Endothelial cell of umbilical vein (primary cell): Measurements from ENCODE around the gene CXADR. TPM values are rescaled to one million over a fixed set of nuclear protein-coding genes. Genes with fewer than 3 reads are reported as not detected.

Source experiments
- BruUV-seq: library from RNA; stranded (reverse); fragments of 400-500 nt; replicated peaks from 2 replicates; lab custom pipeline; 2021; lab: Mats Ljungman, UMichigan
- CTCF ChIA-PET: fragments of 300-600, 350-600 bp; sonication (Branson Sonifier 250); formaldehyde crosslinking; loops from one replicate; lab custom pipeline; 2021; ENCODE audit warnings: antibody characterized with exemption, inconsistent platforms; lab: Charles Lee
- POLR2A ChIA-PET: fragments of 300-600, 350-600 bp; sonication (Branson Sonifier 250); formaldehyde crosslinking; loops from one replicate; lab custom pipeline; 2021; ENCODE audit warnings: antibody characterized with exemption, inconsistent platforms; lab: Charles Lee
- DNase-seq: peaks from one replicate; pipeline ENCODE4 v3.0.0-alpha.2; 2011; ENCODE audit warnings: low read depth, low spot score
- FAIRE-seq: peaks from 2 replicates; lab custom pipeline; 2011; peaks lifted over from hg19 to GRCh38; lab: Jason Lieb, UNC
- H2AFZ ChIP-seq: 2 replicates; pipeline ENCODE4 v1.6.0; 2012; ENCODE audit warnings: low read depth, low read length, control low read depth, inconsistent platforms
- H3K27ac ChIP-seq: 2 replicates; pipeline ENCODE4 v1.5.1; 2011; ENCODE audit warnings: low read depth, mild to moderate bottlenecking, control low read depth, low read length, moderate library complexity; ENCODE audit not compliant: insufficient read depth
- H3K27me3 ChIP-seq, 2 experiments: 2 replicates each; pipeline versions ENCODE4 v1.6.0 to v1.6.1; 2011; ENCODE audit warnings: low read length in 2 of 2, mixed read lengths in 1 of 2; ENCODE audit not compliant: control insufficient read depth in 2 of 2, insufficient read depth in 2 of 2
- H3K36me3 ChIP-seq, 2 experiments: 2 replicates in 1 of 2; 3 replicates in 1 of 2; pipeline ENCODE4 v1.5.1; 2011; ENCODE audit warnings: low read length in 2 of 2, mild to moderate bottlenecking in 1 of 2, moderate library complexity in 1 of 2; ENCODE audit not compliant: control insufficient read depth in 2 of 2, insufficient read depth in 2 of 2; ENCODE audit errors: extremely low read depth in 1 of 2
- H3K4me1 ChIP-seq: 3 replicates; pipeline ENCODE4 v1.5.1; 2011; ENCODE audit warnings: mild to moderate bottlenecking, low read length; ENCODE audit not compliant: control insufficient read depth, insufficient read depth; ENCODE audit errors: extremely low read depth
- H3K4me2 ChIP-seq: 2 replicates; pipeline ENCODE4 v1.6.1; 2011; ENCODE audit warnings: low read length, control low read depth, mixed read lengths; ENCODE audit not compliant: insufficient read depth
- H3K4me3 ChIP-seq, 3 experiments: fragments of 200-600 bp in 1 of 3; sonication (generic), shearing (Covaris generic) in 1 of 3; replicated peaks in 1 of 3; 2 replicates each; pipeline ENCODE4 v1.5.1; 2011 to 2016; ENCODE audit warnings: control low read depth in 3 of 3, low read length in 3 of 3, mild to moderate bottlenecking in 2 of 3, inconsistent platforms in 1 of 3, low read depth in 1 of 3, moderate library complexity in 1 of 3; ENCODE audit not compliant: insufficient read depth in 1 of 3
- H3K79me2 ChIP-seq: 2 replicates; pipeline ENCODE4 v1.6.0; 2012; ENCODE audit warnings: low read length, inconsistent platforms; ENCODE audit not compliant: control insufficient read depth, insufficient read depth
- H3K9ac ChIP-seq: replicated peaks from 2 replicates; pipeline ENCODE3; 2011; ENCODE audit warnings: low read length, control low read depth; ENCODE audit not compliant: insufficient read depth; ENCODE audit errors: extremely low read depth
- H3K9me1 ChIP-seq: replicated peaks from 3 replicates; pipeline ENCODE4 v1.6.0; 2011; ENCODE audit warnings: mild to moderate bottlenecking, low read length; ENCODE audit not compliant: control insufficient read depth, insufficient read depth; ENCODE audit errors: extremely low read depth
- H3K9me3 ChIP-seq: replicated peaks from 2 replicates; pipeline ENCODE4 v1.5.1; 2012; ENCODE audit warnings: low read length, inconsistent platforms; ENCODE audit not compliant: control insufficient read depth, insufficient read depth
- H4K20me1 ChIP-seq: replicated peaks from 2 replicates; pipeline ENCODE3; 2011; ENCODE audit warnings: mild to moderate bottlenecking, low read length; ENCODE audit not compliant: control insufficient read depth, insufficient read depth; ENCODE audit errors: extremely low read depth
- FOS ChIP-seq: IDR thresholded peaks from 2 replicates; pipeline ENCODE4 v1.6.1; 2011; ENCODE audit warnings: mild to moderate bottlenecking, low read length, moderate library complexity, borderline replicate concordance; ENCODE audit not compliant: insufficient read depth
- GATA2 ChIP-seq: IDR thresholded peaks from 2 replicates; pipeline ENCODE4 v1.7.0; 2011; ENCODE audit warnings: low read depth, mild to moderate bottlenecking, moderate library complexity, mixed read lengths, low read length; ENCODE audit not compliant: insufficient read length, insufficient read depth
- JUN ChIP-seq: IDR thresholded peaks from 2 replicates; pipeline ENCODE4 v1.6.1; 2011; ENCODE audit warnings: borderline replicate concordance, low read depth; ENCODE audit not compliant: insufficient read length, insufficient read depth
- POLR2AphosphoS5 ChIP-seq: IDR thresholded peaks from 2 replicates; pipeline ENCODE4 v1.6.1; 2012; ENCODE audit warnings: low read depth, mild to moderate bottlenecking, control low read depth, low read length, moderate library complexity; ENCODE audit not compliant: insufficient read depth
- dilution Hi-C: fragments of 300-500 bp; cut with MboI; formaldehyde crosslinking; loops from one replicate; pipeline ENCODE4 v1.15.0; 2019; ENCODE audit warnings: low sequenced_read_pairs; ENCODE audit not compliant: extremely low pct_ligation_motif_present
- intact Hi-C: fragments of 100-400 bp; cut with micrococcal nuclease; formaldehyde crosslinking; loops from one replicate; pipeline ENCODE4 v1.10.0; 2022
- polyA plus RNA-seq, 4 experiments: library from polyadenylated mRNA; depleted of rRNA in 3 of 4; stranded (reverse) in 3 of 4; unstranded in 1 of 4; fragments of >200 nt; gene quantifications; 2 replicates each; pipeline versions ENCODE4 v1.2.1 to v1.2.3, GENCODE V29; 2011 to 2012; ENCODE audit warnings: missing spikeins in 1 of 4
- total RNA-seq: library from RNA; stranded (reverse); gene quantifications from 2 replicates; pipeline ENCODE4 v1.2.3, GENCODE V29; 2021
- TF ChIP-seq, protein P1 (sequence below), 2 donors: IDR thresholded peaks; 1 replicate in 1 of 2; 2 replicates in 1 of 2; pipeline ENCODE4 v1.5.1; 2011; ENCODE audit warnings: low read length in 2 of 2, mild to moderate bottlenecking in 2 of 2, moderate library complexity in 2 of 2, control low read depth in 1 of 2, inconsistent platforms in 1 of 2, low read depth in 1 of 2; ENCODE audit not compliant: insufficient read depth in 1 of 2; ENCODE audit errors: extremely low read depth in 1 of 2

The CXADR gene
- total and polyA plus RNA-seq, 2 donors (not counting 3 experiments of a cell fraction or from before 2014, with no cell fraction given): 3.2 to 12.2 TPM

DNA sequence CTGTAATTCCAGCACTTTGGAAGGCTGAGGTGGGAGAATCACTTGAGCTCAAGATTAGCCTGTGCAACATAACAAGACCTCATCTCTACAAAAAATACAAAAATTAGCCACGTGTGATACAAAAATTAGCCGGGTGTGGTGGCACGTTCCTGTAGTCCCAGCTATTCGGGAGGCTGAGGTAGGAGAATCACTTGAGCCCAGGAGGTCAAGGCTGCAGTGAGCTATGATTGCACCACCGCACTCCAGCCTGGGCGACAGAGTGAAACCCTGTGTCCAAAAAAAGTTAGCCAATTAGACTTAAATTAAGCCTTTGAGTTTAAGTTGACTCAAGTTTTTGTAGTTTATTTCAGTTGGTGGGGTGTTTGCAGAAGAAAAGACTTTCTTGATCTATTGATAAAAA, 11.8 kb downstream of the CXADR start:
- no peak overlapping the region for H3K4me2 ChIP-seq
- POLR2A ChIA-PET: no interaction called here
- no peak overlapping the region for H2AFZ ChIP-seq
- no peaks in the 10 kb centered on the region for H3K9me1 ChIP-seq
- H3K79me2 ChIP-seq: no peaks in the 10 kb centered on the region
- no peak overlapping the region for H3K4me3 ChIP-seq
- H3K36me3 ChIP-seq: no peaks in the 10 kb centered on the region
- no peak for DNase-seq
- no peak for FAIRE-seq
- dilution Hi-C loops (no loop called here), intact Hi-C loops (loop anchor here (5.0 kb wide), 1 partner anchor 72 kb away; no protein-coding TSS in a partner anchor)
- H3K9ac ChIP-seq: no peak overlapping the region
- CTCF ChIA-PET: interaction anchor here (1.2 kb wide), 1 partner anchor 30 kb away, joined by 8 read pairs; no protein-coding TSS in a partner anchor
- no peak overlapping the region for H3K27ac ChIP-seq
- H3K4me1 ChIP-seq: peaks cover 31% of the 10 kb centered on the region
- H3K9me3 ChIP-seq: no peaks in the 10 kb centered on the region
- no peaks in the 10 kb centered on the region for H4K20me1 ChIP-seq
- TF ChIP-seq, protein P1, sequence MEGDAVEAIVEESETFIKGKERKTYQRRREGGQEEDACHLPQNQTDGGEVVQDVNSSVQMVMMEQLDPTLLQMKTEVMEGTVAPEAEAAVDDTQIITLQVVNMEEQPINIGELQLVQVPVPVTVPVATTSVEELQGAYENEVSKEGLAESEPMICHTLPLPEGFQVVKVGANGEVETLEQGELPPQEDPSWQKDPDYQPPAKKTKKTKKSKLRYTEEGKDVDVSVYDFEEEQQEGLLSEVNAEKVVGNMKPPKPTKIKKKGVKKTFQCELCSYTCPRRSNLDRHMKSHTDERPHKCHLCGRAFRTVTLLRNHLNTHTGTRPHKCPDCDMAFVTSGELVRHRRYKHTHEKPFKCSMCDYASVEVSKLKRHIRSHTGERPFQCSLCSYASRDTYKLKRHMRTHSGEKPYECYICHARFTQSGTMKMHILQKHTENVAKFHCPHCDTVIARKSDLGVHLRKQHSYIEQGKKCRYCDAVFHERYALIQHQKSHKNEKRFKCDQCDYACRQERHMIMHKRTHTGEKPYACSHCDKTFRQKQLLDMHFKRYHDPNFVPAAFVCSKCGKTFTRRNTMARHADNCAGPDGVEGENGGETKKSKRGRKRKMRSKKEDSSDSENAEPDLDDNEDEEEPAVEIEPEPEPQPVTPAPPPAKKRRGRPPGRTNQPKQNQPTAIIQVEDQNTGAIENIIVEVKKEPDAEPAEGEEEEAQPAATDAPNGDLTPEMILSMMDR (IDR thresholded peaks at IDR 0.05; ENCODE audit: extremely low read depth in 1 of 2, insufficient read depth in 1 of 2, low read depth in 1 of 2, low read length in 2 of 2): no peak
- TF ChIP-seq POLR2AphosphoS5 (no peak), GATA2 (no peak), JUN (no peak), FOS (no peak)
- no peaks in the 10 kb centered on the region for H3K27me3 ChIP-seq
- no TSS peak for BruUV-seq
